Lung (tissue), 12 donors: ENCODE data around the gene NEDD8. TPM values are rescaled to one million over a fixed set of nuclear protein-coding genes. Genes with fewer than 3 reads are reported as not detected.
"Not testable (repeated sequence)": the region's sequence is repeated elsewhere in the genome, so short reads cannot be mapped to it uniquely, and the experiment has no call there.

Experiments
- ATAC-seq: fragments of 200-7000 bp; cut with Tn5 transposase; one replicate; pipeline ENCODE4 v1.9.1; 2020; ENCODE audit warnings: moderate number of reproducible peaks; ENCODE audit not compliant: insufficient read depth, low FRiP score
- DNase-seq, 3 donors: peaks; one replicate each; pipeline ENCODE4 v3.0.0-alpha.2; 2013 to 2017
- H3K27ac ChIP-seq, 2 donors: one replicate each; pipeline ENCODE4 v1.5.1; 2013; ENCODE audit warnings: mild to moderate bottlenecking in 2 of 2, moderate library complexity in 2 of 2, control low read depth in 1 of 2, inconsistent platforms in 1 of 2, low read depth in 1 of 2, low read length in 1 of 2
- H3K27me3 ChIP-seq, 3 donors: one replicate each; pipeline ENCODE4 v1.5.1; 2013; ENCODE audit warnings: low read length in 2 of 3; ENCODE audit not compliant: control insufficient read depth in 3 of 3, insufficient read depth in 3 of 3
- H3K36me3 ChIP-seq, 4 donors: one replicate each; pipeline ENCODE4 v1.5.1; 2013; ENCODE audit warnings: low read length in 4 of 4, mild to moderate bottlenecking in 1 of 4, moderate library complexity in 1 of 4; ENCODE audit not compliant: control insufficient read depth in 4 of 4, insufficient read depth in 4 of 4
- H3K4me1 ChIP-seq, 5 donors: one replicate each; pipeline ENCODE4 v1.5.1; 2013; ENCODE audit warnings: low read length in 5 of 5, mild to moderate bottlenecking in 2 of 5, moderate library complexity in 1 of 5; ENCODE audit not compliant: control insufficient read depth in 5 of 5, insufficient read depth in 5 of 5
- H3K4me3 ChIP-seq: one replicate; pipeline ENCODE4 v1.5.1; 2013; ENCODE audit warnings: mild to moderate bottlenecking, control low read depth, moderate library complexity
- H3K9ac ChIP-seq, 2 donors: one replicate each; pipeline ENCODE4 v1.5.1; 2013; ENCODE audit warnings: low read length in 2 of 2, control low read depth in 1 of 2; ENCODE audit not compliant: insufficient read depth in 1 of 2
- H3K9me3 ChIP-seq, 4 donors: one replicate each; pipeline ENCODE4 v1.5.1; 2013; ENCODE audit warnings: low read length in 3 of 4, mild to moderate bottlenecking in 1 of 4, moderate library complexity in 1 of 4; ENCODE audit not compliant: control insufficient read depth in 4 of 4, insufficient read depth in 3 of 4
- WGBS, 2 donors: extraction: QIAGEN DNeasy Blood & Tissue Kit; methylation state at CpG; one replicate each; pipeline ENCODE4 v1.1.7; 2013; 5-methylcytosine and 5-hydroxymethylcytosine counted together
- polyA plus RNA-seq, 2 donors: library from polyadenylated mRNA; stranded (reverse); fragments of 200-250 nt; gene quantifications; one replicate each; pipeline ENCODE4 v1.2.1, GENCODE V29; 2013
- total RNA-seq, 2 donors: library from RNA; depleted of rRNA in 1 of 2; stranded (reverse); fragments of >200 nt in 1 of 2; gene quantifications; one replicate each; pipeline ENCODE4 v1.2.1, GENCODE V29; 2014 to 2021
- TF ChIP-seq, protein P1 (sequence below): IDR thresholded peaks from 2 replicates; pipeline ENCODE4 v1.5.1; 2012; ENCODE audit warnings: mild to moderate bottlenecking; ENCODE audit errors: control extremely low read depth, extremely low read depth
- donor health status: control.
- donor health status: control.
- donor health status: Bipolar disorder and iron deficiency.
- donor health status: healthy.
- donor health status: DM: yes; HTN: yes; CAD: no.

Gene NEDD8
- total and polyA plus RNA-seq, 4 donors: 69.5 to 246 (median 194) TPM

DNA sequence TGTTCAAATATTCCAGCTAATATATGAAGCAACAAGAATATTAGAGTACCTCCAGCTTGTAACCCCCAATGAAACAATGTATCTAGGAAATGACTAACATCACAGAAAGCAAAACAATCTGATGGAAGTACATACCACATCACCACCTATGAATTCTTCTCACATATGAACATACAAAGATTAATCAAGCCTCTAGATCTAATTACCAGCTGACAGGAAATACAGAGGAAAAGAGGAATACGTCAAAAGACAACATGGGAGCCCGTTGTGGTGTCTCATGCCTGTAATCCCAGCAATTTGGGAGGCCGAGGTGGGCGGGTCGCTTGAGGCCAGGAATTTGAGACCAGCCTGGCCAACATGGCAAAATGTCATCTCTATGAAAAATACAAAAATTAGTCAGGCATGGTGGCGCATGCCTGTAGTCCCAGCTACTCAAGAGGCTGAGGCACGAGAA, 7.5 kb downstream of the NEDD8 start:
- Histone ChIP-seq H3K36me3 (peaks cover 0 to 3% (median 0%) of the 10 kb centered on the region in 4 donors), H3K27ac (peak overlapping the region; percentile 23 to 31), H3K9ac (no peak overlapping the region), H3K4me3 (no peak overlapping the region), H3K27me3 (no peaks in the 10 kb centered on the region), H3K9me3 (no peaks in the 10 kb centered on the region), H3K4me1 (peaks cover 0 to 3% (median 0%) of the 10 kb centered on the region in 5 donors)
- DNase-seq (no peak), ATAC-seq (no peak)
- TF ChIP-seq, protein P1, sequence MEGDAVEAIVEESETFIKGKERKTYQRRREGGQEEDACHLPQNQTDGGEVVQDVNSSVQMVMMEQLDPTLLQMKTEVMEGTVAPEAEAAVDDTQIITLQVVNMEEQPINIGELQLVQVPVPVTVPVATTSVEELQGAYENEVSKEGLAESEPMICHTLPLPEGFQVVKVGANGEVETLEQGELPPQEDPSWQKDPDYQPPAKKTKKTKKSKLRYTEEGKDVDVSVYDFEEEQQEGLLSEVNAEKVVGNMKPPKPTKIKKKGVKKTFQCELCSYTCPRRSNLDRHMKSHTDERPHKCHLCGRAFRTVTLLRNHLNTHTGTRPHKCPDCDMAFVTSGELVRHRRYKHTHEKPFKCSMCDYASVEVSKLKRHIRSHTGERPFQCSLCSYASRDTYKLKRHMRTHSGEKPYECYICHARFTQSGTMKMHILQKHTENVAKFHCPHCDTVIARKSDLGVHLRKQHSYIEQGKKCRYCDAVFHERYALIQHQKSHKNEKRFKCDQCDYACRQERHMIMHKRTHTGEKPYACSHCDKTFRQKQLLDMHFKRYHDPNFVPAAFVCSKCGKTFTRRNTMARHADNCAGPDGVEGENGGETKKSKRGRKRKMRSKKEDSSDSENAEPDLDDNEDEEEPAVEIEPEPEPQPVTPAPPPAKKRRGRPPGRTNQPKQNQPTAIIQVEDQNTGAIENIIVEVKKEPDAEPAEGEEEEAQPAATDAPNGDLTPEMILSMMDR: no peak
- WGBS, 2 donors: 80 to 88% methylated on average over 7 of the region's 7 CpGs

DNA sequence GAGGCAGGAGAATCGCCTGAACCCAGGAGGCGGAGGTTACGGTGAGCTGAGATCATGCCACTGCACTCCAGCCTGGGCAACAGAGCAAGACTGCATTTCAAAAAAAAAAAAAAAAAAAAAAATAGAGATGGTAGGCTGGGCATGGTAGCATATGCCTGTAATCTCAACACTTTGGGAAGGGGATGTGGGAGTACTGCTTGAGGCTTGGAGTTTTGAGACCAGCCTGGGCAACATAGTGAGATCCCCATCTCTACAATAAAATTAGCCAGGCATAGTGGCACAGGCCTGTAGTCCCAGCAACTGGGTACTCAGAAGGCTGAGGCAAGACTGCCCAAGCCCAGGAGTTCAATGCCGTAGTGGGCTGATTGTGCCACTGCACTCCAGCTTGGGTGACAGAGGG, 9.2 kb downstream of the NEDD8 start:
- DNase-seq, H3K9me3 ChIP-seq, H3K4me3 ChIP-seq, H3K4me1 ChIP-seq, H3K27me3 ChIP-seq, H3K36me3 ChIP-seq, ATAC-seq, H3K9ac ChIP-seq: not testable (repeated sequence)
- 94 to 99% methylated on average over 4 of the region's 4 CpGs for WGBS, 2 donors
- H3K27ac ChIP-seq: peak overlapping the region in 1 of 2 donors; percentile 14

DNA sequence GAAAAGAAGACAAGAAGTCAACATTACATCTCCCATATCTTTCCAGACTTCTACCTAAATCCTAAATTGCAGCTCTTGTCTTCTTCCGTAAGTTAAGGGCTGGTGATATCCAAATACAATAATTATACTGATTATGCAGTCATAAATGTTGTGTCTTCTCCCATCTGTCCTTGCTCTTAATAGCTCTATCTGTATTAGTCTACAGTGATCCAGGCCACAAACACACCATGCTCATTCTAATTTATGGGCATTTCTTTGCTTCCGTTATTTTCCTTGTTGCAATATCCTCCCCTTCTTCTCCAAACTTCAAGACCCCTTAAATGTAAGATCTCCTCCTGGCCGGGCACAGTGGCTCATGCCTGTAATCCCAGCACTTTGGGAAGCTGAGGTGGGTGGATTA, 12.6 kb downstream of the NEDD8 start:
- no peak overlapping the region for H3K27ac ChIP-seq
- 43 to 55% methylated on average over 3 of the region's 3 CpGs for WGBS, 2 donors
- ATAC-seq (no peak), DNase-seq (no peak)
- H3K9ac ChIP-seq: no peak overlapping the region
- no peaks in the 10 kb centered on the region for H3K27me3 ChIP-seq
- peaks cover 0 to 3% (median 0%) of the 10 kb centered on the region in 5 donors for H3K4me1 ChIP-seq
- no peak overlapping the region for H3K4me3 ChIP-seq
- peaks cover 0 to 5% (median 4%) of the 10 kb centered on the region in 4 donors for H3K36me3 ChIP-seq
- H3K9me3 ChIP-seq: no peaks in the 10 kb centered on the region
- TF ChIP-seq, protein P1: no peak

DNA sequence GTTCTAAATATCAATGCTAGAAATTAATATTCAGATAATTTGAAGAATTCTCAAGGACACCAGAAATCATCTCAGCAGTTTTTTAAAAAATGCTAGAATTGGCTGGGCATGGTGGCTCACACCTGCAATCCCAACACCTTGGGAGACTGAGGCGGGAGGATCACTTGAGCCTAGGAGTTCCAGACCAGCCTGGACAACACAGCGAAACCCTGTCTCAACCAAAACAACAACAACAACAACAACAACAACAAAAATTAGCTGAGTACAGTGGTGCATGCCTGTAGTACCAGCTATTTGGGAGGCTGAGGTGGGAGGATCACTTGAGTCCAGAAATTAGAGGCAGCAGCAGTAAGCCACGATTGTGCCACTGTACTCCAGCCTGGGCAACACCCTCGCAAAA, 13.1 kb downstream of the NEDD8 start:
- H3K4me1 ChIP-seq: peaks cover 0 to 3% (median 0%) of the 10 kb centered on the region in 5 donors
- H3K27me3 ChIP-seq: no peaks in the 10 kb centered on the region
- 96 to 98% methylated on average over 4 of the region's 4 CpGs for WGBS, 2 donors
- ATAC-seq: no peak
- no peak overlapping the region for H3K4me3 ChIP-seq
- H3K27ac ChIP-seq: no peak overlapping the region
- no peak overlapping the region for H3K9ac ChIP-seq
- TF ChIP-seq, protein P1: no peak
- H3K36me3 ChIP-seq: peaks cover 0 to 5% (median 3%) of the 10 kb centered on the region in 4 donors
- no peaks in the 10 kb centered on the region for H3K9me3 ChIP-seq
- DNase-seq: no peak

DNA sequence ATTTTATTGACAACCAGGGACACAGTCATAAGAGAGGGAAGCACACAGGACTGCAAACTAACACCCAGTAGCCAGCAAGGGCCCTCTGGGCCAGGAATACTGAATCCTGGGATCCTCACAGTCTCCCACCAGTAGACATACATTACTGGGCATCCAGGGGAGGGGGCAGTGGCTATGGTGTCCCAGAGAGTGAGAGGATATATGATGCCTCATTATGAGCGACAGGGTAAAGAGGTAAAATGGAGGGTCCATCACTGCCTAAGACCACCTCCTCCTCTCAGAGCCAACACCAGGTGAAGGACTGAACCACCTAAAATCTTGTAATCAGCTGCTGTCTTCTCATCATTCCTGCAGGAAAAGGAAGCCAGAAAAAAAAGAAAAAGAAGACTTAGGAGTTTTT, 15.3 kb downstream of the NEDD8 start:
- H3K9me3 ChIP-seq, H3K27me3 ChIP-seq, H3K27ac ChIP-seq, ATAC-seq, H3K4me3 ChIP-seq, H3K9ac ChIP-seq, H3K4me1 ChIP-seq, DNase-seq, H3K36me3 ChIP-seq: not testable (repeated sequence)
- WGBS, 2 donors: 89 to 96% methylated on average over 1 of the region's 1 CpG
